Pancreas (tissue), 10 donors: ENCODE data around the gene C5AR1. TPM values are rescaled to one million over a fixed set of nuclear protein-coding genes. Genes with fewer than 3 reads are reported as not detected.
"Not testable (repeated sequence)": the region's sequence is repeated elsewhere in the genome, so short reads cannot be mapped to it uniquely, and the experiment has no call there.

Source experiments
- ATAC-seq, 4 donors: fragments of 200-7000 bp; cut with Tn5 transposase; one replicate each; pipeline versions ENCODE4 v1.8.0 to v1.9.1; 2020; ENCODE audit warnings: mild to moderate bottlenecking in 4 of 4, moderate library complexity in 4 of 4
- DNase-seq, 6 donors: peaks; one replicate each; pipeline ENCODE4 v3.0.0-alpha.2; 2020
- FAIRE-seq: peaks from 2 replicates; lab custom pipeline; 2012; peaks lifted over from hg19 to GRCh38; lab: Jason Lieb, UNC
- H3K27ac ChIP-seq, 4 donors: fragments of 200-600 bp; sonication (generic); 1 replicate in 3 of 4; 2 replicates in 1 of 4; pipeline versions ENCODE4 v1.5.0 to v1.8.0; 2020
- H3K27me3 ChIP-seq, 4 donors: fragments of 200-600 bp; one replicate each; pipeline ENCODE4 v1.8.0; 2021
- H3K36me3 ChIP-seq, 3 donors: fragments of 200-600 bp; sonication (generic) in 1 of 3; one replicate each; pipeline versions ENCODE4 v1.5.0 to v1.8.0; 2020 to 2021
- H3K4me1 ChIP-seq, 3 donors: fragments of 200-600 bp; one replicate each; pipeline ENCODE4 v1.8.0; 2021
- H3K4me3 ChIP-seq, 4 donors: fragments of 200-600 bp; sonication (generic) in 2 of 4; one replicate each; pipeline versions ENCODE4 v1.5.0 to v1.8.0; 2020 to 2021
- H3K9me3 ChIP-seq, 4 donors: fragments of 200-600 bp; one replicate each; pipeline ENCODE4 v1.8.0; 2021
- WGBS, 2 donors: extraction: QIAGEN DNeasy Blood & Tissue Kit; methylation state at CpG; one replicate each; pipeline ENCODE4 v1.1.7; 2013; 5-methylcytosine and 5-hydroxymethylcytosine counted together
- intact Hi-C, 3 donors: fragments of 100-400 bp; cut with DNase I; formaldehyde crosslinking; loops; one replicate each; pipeline versions ENCODE4 v1.11.1 to v1.14.2; 2022
- polyA plus RNA-seq, 2 donors: library from polyadenylated mRNA; stranded (reverse); fragments of 200-250 nt; gene quantifications; one replicate each; pipeline ENCODE4 v1.2.3, GENCODE V29; 2013
- total RNA-seq, 6 donors: library from RNA; stranded (reverse); fragmentation: NEBNext Ultra II Directional in 4 of 6; extraction: Animal tissue kit (Norgen Biotek cat#: 25700) in 4 of 6; gene quantifications; one replicate each; pipeline versions ENCODE4 v1.2.1 to v1.2.4, GENCODE V29; 2021 to 2023
- TF ChIP-seq, protein P1 (sequence below), 4 donors: fragments of 200-600 bp; sonication (generic) in 3 of 4; IDR thresholded peaks; one replicate each; pipeline versions ENCODE4 v1.5.0 to v1.8.0; 2021; ENCODE audit warnings: antibody characterized with exemption in 4 of 4
- donor health status: healthy with polysubstance abuse.
- donor health status: DM: no; HTN: no; CAD: no; lungs with moderate emphysema.
- donor health status: DM: no; HTN: no; CAD: no.
- donor health status: control.
- donor health status: control.
- donor health status: Bipolar disorder and iron deficiency.
- donor health status: DM: yes; HTN: yes; CAD: no.
- donor health status: DM: no; HTN: no; CAD: no.
- donor health status: DM: no; HTN: no; CAD: no.
- donor health status: DM: yes; HTN: yes; CAD: no.

Gene C5AR1
- total RNA-seq (10 to 100 TPM in 2 of 6 donors, 1 to 10 TPM in 4; 1.2 to 10.4 (median 4.5) TPM), polyA plus RNA-seq (1 to 10 TPM; 2.3 to 4.1 TPM)

DNA sequence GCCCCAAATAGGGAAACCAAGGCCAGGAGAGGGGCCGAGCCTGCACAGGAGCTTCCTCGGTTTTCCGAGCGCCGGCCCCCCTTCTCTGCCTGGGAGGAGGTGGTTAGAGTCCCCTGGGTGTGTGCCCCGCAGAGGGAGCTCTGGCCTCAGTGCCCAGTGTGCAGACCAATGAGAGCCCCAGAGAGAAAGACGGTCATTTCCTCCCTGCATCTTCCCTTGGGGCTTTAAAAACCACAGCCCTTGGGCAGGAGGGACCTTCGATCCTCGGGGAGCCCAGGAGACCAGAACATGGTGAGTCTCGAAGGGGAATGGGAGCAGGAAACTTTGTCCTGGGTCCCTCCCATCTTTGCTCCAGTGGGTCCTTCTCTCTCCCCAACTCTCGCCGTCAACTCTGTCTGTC lies at the start of gene C5AR1:
C5AR1 (plus strand) TSS at position 254 of the 400 bp plus-strand sequence; CDS start at position 289, 35 bp downstream.
- TF ChIP-seq, protein P1, sequence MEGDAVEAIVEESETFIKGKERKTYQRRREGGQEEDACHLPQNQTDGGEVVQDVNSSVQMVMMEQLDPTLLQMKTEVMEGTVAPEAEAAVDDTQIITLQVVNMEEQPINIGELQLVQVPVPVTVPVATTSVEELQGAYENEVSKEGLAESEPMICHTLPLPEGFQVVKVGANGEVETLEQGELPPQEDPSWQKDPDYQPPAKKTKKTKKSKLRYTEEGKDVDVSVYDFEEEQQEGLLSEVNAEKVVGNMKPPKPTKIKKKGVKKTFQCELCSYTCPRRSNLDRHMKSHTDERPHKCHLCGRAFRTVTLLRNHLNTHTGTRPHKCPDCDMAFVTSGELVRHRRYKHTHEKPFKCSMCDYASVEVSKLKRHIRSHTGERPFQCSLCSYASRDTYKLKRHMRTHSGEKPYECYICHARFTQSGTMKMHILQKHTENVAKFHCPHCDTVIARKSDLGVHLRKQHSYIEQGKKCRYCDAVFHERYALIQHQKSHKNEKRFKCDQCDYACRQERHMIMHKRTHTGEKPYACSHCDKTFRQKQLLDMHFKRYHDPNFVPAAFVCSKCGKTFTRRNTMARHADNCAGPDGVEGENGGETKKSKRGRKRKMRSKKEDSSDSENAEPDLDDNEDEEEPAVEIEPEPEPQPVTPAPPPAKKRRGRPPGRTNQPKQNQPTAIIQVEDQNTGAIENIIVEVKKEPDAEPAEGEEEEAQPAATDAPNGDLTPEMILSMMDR (IDR thresholded peaks at IDR 0.05), result no peak
- intact Hi-C loops, result no loop called here
- 45 to 58% methylated on average over 11 to 12 of the region's 12 CpGs for WGBS, 2 donors
- no peak for FAIRE-seq
- H3K27ac ChIP-seq, result peak within 1 kb of the TSS in 2 of 4 donors; percentile 30 to 38
- H3K36me3 ChIP-seq, result no peaks in the 10 kb centered on the region
- no peaks in the 10 kb centered on the region for H3K4me1 ChIP-seq
- no peaks in the 10 kb centered on the region for H3K9me3 ChIP-seq
- no peak for DNase-seq
- H3K27me3 ChIP-seq, result no peaks in the 10 kb centered on the region
- ATAC-seq, result peak in 2 of 4 donors; percentile 41 to 74
- H3K4me3 ChIP-seq, result peak within 1 kb of the TSS in 1 of 4 donors; percentile 20

DNA sequence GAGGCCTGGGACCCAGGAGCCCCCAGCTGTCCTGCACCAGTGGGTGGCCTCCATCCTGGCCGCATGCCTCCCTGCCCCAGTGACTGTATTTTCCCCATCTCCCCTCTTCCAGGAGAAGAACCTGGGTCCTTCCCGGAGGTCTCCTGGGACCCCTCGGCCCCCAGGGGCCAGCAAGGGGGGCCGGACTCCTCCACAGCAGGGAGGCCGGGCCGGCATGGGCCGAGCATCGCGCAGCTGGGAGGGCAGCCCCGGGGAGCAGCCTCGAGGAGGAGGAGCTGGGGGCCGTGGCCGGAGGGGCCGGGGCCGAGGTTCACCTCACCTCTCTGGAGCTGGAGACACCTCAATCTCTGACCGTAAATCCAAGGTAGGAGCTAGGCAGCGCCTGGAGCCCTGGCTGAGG lies 49.2 kb upstream of the C5AR1 start:
- Histone ChIP-seq H3K36me3 (peaks cover 0 to 20% (median 16%) of the 10 kb centered on the region in 3 donors), H3K27ac (peak overlapping the region in 3 of 4 donors; percentile 45 to 47 (median 46)), H3K4me3 (peak overlapping the region in 3 of 4 donors; percentile 14 to 51 (median 44)), H3K9me3 (no peaks in the 10 kb centered on the region), H3K4me1 (peaks cover 8 to 24% (median 24%) of the 10 kb centered on the region in 3 donors), H3K27me3 (no peaks in the 10 kb centered on the region)
- ATAC-seq (no peak), DNase-seq (peak in 3 of 6 donors; percentile 63 to 79 (median 72)), FAIRE-seq (no peak)
- intact Hi-C loops, result no loop called here
- TF ChIP-seq, protein P1 (IDR thresholded peaks at IDR 0.05), result no peak
- 41 to 45% methylated on average over 17 of the region's 17 CpGs for WGBS, 2 donors

DNA sequence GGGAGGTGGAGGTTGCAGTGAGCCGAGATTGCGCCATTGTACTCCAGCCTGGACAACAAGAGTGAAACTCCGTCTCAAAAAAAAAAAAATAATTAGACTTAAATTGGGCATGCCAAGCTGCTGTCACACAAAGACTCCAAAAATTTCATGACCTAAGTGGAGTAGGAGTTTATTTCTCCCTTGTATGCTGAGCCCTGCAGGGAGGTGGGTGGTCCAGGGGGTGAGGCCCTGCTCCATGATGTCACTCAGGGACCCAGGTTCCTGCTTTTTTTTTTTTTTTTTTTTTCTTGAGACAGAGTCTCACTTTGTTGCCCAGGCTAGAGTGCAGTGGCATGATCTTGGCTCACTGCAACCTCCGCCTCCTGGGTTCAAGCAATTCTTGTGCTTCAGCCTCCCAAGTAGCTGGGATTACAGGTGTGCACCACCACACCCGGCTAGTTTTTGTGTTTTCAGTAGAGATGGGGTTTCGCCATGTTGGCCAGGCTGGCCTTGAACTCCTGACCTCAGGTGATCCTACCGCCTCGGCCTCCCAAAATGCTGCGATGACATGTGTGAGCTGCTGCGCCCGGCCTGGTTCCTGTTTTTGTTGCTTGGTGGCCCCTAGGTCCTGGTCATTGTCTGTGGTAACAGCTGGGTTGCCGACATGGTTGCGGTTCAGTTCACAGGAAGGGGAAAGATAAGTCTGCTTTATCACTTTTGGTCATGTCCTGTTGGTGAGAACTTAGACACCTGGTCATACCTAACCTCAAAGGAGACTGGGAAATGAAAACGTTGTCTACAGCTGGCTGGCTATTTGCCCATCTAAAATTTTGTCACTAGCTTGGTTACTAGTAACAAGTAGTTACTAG lies 47.5 kb upstream of the C5AR1 start:
- H3K4me3 ChIP-seq, intact Hi-C loops, H3K27me3 ChIP-seq, FAIRE-seq, H3K9me3 ChIP-seq: not testable (repeated sequence)
- ATAC-seq (peak; percentile 45 to 75 (median 59)), DNase-seq (peak in 5 of 6 donors; percentile 69 to 87 (median 81))
- Histone ChIP-seq H3K27ac (peak overlapping the region; percentile 52 to 81 (median 69)), H3K4me1 (peaks cover 8 to 24% (median 21%) of the 10 kb centered on the region in 3 donors), H3K36me3 (peaks cover 0 to 30% (median 30%) of the 10 kb centered on the region in 3 donors)
- 38 to 39% methylated on average over 14 of the region's 14 CpGs for WGBS, 2 donors

DNA sequence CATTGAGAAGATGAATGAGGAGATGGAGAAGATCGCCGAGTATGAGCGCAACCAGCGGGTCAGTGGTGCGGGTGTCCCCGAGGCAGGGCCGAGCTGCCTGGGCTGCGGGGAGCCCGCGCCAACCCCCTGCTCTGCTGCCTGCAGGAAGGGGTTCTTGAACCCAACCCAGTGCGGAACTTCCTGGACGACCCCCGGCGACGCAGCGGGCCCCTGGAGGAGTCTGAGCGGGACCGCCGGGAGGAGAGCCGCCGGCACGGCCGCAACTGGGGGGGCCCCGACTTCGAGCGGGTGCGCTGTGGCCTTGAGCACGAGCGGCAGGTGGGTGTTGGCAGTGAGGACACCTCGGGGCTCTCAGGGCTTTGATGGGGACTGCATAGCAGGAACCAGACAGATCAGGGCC lies 45.0 kb upstream of the C5AR1 start:
- Histone ChIP-seq H3K9me3 (no peaks in the 10 kb centered on the region), H3K27ac (no peak overlapping the region), H3K36me3 (peaks cover 0 to 40% (median 25%) of the 10 kb centered on the region in 3 donors), H3K27me3 (no peaks in the 10 kb centered on the region), H3K4me1 (peaks cover 6 to 13% (median 8%) of the 10 kb centered on the region in 3 donors), H3K4me3 (no peak overlapping the region)
- 84 to 87% methylated on average over 30 of the region's 30 CpGs for WGBS, 2 donors
- DNase-seq, result peak in 3 of 6 donors; percentile 54 to 78 (median 64)
- intact Hi-C loops, result no loop called here
- no peak for FAIRE-seq
- TF ChIP-seq, protein P1 (IDR thresholded peaks at IDR 0.05), result no peak
- ATAC-seq, result no peak

DNA sequence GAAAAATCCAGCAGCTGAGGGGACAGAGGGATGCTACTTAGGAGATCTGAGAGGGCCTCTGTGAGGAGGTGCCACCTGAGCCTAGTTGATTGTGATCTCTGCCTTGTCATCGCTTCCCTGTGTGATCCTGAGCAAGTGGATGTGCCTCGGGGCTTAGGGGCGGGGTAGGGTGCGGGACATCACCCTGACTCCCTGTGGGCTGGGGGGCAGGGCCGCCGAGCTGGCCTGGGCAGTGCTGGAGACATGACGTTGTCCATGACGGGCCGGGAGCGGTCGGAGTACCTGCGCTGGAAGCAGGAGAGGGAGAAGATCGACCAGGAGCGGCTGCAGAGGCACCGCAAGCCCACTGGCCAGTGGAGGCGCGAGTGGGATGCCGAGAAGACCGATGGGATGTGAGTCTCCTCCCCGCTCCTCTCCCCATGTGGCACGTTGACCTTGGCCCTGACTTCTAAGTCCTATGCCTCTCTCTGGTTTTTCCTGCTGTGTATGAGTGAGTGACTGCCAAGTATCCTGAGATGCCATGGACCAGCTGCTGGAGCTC lies 43.2 kb upstream of the C5AR1 start:
- no peaks in the 10 kb centered on the region for H3K27me3 ChIP-seq
- H3K4me1 ChIP-seq, result peaks cover 5 to 8% (median 7%) of the 10 kb centered on the region in 3 donors
- no peak overlapping the region for H3K27ac ChIP-seq
- TF ChIP-seq, protein P1 (IDR thresholded peaks at IDR 0.05), result no peak
- FAIRE-seq (no peak), DNase-seq (peak in 2 of 6 donors; percentile 55 to 69), ATAC-seq (no peak)
- peaks cover 0 to 51% (median 30%) of the 10 kb centered on the region in 3 donors for H3K36me3 ChIP-seq
- intact Hi-C loops, result no loop called here
- 88 to 92% methylated on average over 20 to 21 of the region's 21 CpGs for WGBS, 2 donors
- H3K4me3 ChIP-seq, result no peak overlapping the region
- no peaks in the 10 kb centered on the region for H3K9me3 ChIP-seq
